Chondrocyte (in vitro differentiated cells): ENCODE data around the gene IQSEC3. TPM values are rescaled to one million over a fixed set of nuclear protein-coding genes. Genes with fewer than 3 reads are reported as not detected.
"Not testable (repeated sequence)": the region's sequence is repeated elsewhere in the genome, so short reads cannot be mapped to it uniquely, and the experiment has no call there.

Experiments
- DNase-seq: peaks from one replicate; pipeline ENCODE4 v3.0.0; 2021; ENCODE audit warnings: mixed read lengths, low spot score
- H3K27ac Mint-ChIP-seq: one replicate; pipeline ENCODE4 v1.8.0; 2021; ENCODE audit warnings: mild to moderate bottlenecking, moderate library complexity, mixed read lengths; ENCODE audit not compliant: unreplicated experiment
- H3K27me3 Mint-ChIP-seq: 2 replicates; pipeline ENCODE4 v1.8.0; 2021; ENCODE audit warnings: low read depth, mixed read lengths
- H3K36me3 Mint-ChIP-seq: 2 replicates; pipeline ENCODE4 v1.8.0; 2021; ENCODE audit warnings: low read depth, mixed read lengths
- H3K4me1 Mint-ChIP-seq: 2 replicates; pipeline ENCODE4 v1.8.0; 2021; ENCODE audit warnings: low read depth, mild to moderate bottlenecking, mixed read lengths
- H3K4me3 Mint-ChIP-seq: one replicate; pipeline ENCODE4 v1.8.0; 2021; ENCODE audit warnings: mild to moderate bottlenecking, moderate library complexity, mixed read lengths; ENCODE audit not compliant: unreplicated experiment
- H3K9me3 Mint-ChIP-seq: 2 replicates; pipeline ENCODE4 v1.8.0; 2021; ENCODE audit warnings: low read depth, mixed read lengths
- CTCF ChIP-seq: fragments of 200-600 bp; sonication (generic); IDR thresholded peaks from 2 replicates; pipeline ENCODE4 v1.5.0; 2021; ENCODE audit warnings: antibody characterized with exemption, mild to moderate bottlenecking, moderate library complexity
- total RNA-seq: library from RNA; stranded (reverse); gene quantifications from 3 replicates; pipeline ENCODE4 v1.2.1, GENCODE V29; 2021

Gene IQSEC3
- total RNA-seq, 1 donor from 2014 or later = not detected

DNA sequence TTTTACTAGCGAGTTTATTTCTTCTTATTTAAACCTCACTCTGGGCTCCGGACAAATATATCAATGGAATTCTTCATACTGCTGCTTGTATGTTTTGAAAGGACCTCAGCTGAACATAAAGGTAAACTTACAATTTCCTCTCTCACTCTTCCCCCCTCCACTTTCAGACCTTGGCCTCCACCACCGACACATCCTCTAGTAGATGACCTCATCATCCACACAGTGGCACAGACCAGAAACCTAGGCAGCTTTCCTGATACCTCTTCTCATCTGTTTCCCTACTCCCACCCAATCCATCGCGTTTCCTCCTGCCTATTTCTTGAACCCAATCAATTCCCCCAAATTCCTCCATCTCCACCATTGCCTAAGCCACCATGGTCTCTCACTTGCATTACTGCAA lies 17.4 kb upstream of the IQSEC3 start:
- not testable (repeated sequence) for H3K4me3 Mint-ChIP-seq, H3K27ac Mint-ChIP-seq, H3K9me3 Mint-ChIP-seq, H3K4me1 Mint-ChIP-seq, DNase-seq, H3K36me3 Mint-ChIP-seq
- peaks cover 51% of the 10 kb centered on the region for H3K27me3 Mint-ChIP-seq

- not testable (repeated sequence) for H3K4me1 Mint-ChIP-seq, H3K36me3 Mint-ChIP-seq, DNase-seq, H3K9me3 Mint-ChIP-seq, H3K27ac Mint-ChIP-seq, H3K4me3 Mint-ChIP-seq
- H3K27me3 Mint-ChIP-seq = peaks cover 49% of the 10 kb centered on the region
These were observed 15.5 kb upstream of the IQSEC3 start for GRCh38 chr12:51087-51486.

DNA sequence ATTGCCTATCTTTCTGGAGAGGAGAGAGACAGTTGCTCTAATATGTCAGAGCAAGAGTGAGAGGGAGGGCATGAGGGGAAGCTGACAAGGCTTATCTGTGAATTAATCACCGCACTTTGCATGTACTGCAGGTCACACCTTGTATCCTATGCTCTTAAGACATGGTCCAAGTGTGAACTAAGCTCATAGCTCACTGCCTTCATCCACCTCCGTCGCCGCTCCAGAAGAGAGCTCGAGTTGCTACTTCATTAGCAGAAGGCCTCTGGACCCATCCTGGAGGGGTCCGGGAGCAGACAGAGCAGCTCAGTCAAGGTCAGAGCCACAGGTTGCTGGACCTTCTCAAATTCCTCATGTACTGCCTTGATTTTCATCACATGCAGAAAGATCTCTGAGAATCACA lies 14.6 kb upstream of the IQSEC3 start:
- not testable (repeated sequence) for H3K4me3 Mint-ChIP-seq, H3K36me3 Mint-ChIP-seq, H3K27ac Mint-ChIP-seq, H3K4me1 Mint-ChIP-seq, H3K9me3 Mint-ChIP-seq
- H3K27me3 Mint-ChIP-seq = peaks cover 48% of the 10 kb centered on the region
- peak; percentile 96 for DNase-seq

DNA sequence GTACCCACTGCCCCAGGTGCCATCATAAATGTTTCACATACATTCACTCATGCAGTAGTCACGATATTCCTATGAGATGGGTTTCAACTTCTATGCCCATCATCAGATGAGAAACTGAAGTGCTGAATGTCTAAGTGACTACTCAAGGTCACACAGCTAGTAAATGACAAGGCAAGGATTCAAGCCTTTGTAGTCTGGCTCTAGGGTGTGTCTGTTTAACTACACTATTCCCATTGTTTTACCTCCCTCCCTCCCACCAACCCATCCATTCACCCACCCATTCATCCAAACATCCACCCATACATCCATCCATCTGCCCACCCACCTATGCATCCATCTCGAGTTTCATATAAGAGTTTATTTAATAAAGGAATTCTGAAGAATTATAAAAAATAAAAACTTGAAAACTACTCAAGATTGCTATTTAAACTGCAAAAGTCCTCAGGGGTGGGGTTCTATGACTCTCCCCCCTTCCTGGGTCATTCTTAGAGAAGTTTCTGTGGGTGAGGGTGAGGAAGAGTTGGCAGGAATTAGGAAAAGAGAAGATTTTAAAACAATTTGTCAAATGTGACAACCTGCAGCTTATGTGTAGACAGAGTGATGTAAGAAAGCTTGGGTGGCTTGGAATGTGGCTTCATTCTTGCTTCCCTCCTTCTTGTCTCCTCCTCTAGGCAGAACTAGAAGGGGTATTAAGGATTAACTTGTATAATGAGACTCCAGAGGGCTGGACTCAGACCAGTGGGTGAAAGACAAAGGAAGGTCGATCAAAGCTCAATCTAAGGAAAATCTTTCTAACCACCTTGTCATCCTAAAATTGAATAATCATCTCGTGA lies 13.4 kb upstream of the IQSEC3 start:
- H3K36me3 Mint-ChIP-seq, DNase-seq: not testable (repeated sequence)
- H3K27me3 Mint-ChIP-seq = peaks cover 52% of the 10 kb centered on the region

DNA sequence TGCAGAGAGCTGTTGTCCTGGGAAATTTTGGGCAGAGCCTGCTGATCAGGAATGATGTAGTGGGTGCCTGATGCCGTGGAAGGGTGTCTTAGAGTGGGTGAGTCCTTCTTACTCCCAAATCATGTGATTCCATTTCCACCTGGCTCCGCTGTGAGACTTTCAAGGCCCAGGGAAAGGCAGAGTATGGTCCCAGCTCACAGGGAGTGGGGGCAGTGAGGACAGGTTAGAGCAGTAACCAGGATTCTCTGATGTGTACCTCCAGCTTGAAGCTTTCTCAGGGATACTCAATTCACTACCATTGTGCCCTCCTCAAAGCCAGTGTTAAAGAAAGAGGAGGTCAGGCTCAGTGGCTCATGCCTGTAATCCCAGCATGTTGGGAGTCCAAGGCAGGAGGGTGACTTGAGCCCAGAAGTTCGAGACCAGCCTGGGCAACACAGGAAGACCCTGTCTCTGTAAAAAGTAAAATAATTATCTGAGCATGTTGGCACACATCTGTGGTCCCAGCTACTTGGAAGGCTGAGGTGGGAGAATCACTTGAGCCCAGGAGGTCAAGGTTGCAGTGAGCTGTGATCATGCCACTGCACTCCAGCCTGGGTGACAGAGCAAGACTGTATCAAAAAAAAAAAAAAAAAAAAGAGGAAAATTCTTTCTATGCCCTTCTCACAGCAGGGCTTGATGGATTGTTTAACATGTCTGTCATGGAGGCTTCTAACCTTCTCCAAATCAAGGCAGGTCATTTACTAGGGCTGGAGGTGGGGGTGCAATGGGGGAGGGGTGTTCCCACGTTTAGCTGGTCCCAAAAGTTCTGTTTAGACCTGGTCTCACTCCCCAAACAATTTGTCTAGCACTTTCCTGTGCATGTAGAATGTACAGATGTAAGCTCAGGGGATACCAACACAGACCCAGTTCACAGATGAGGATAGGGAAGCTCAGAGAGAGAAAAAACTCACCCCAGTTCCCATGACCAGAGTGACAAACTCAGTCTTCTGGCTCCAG lies 12.5 kb upstream of the IQSEC3 start:
- Mint-ChIP-seq H3K27ac (no peak overlapping the region), H3K4me3 (no peak overlapping the region), H3K36me3 (peaks cover 8% of the 10 kb centered on the region), H3K9me3 (peaks cover 12% of the 10 kb centered on the region), H3K4me1 (no peaks in the 10 kb centered on the region), H3K27me3 (peaks cover 56% of the 10 kb centered on the region)
- no peak for TF ChIP-seq CTCF
- no peak for DNase-seq

More for the DNA sequence above, 13.4 kb upstream of the IQSEC3 start:
- H3K9me3 Mint-ChIP-seq, H3K27ac Mint-ChIP-seq, H3K4me3 Mint-ChIP-seq, H3K4me1 Mint-ChIP-seq: not testable (repeated sequence)

- no peak overlapping the region for H3K4me3 Mint-ChIP-seq
- H3K36me3 Mint-ChIP-seq = peaks cover 9% of the 10 kb centered on the region
- TF ChIP-seq CTCF = no peak
- no peak overlapping the region for H3K27ac Mint-ChIP-seq
- H3K4me1 Mint-ChIP-seq = no peaks in the 10 kb centered on the region
- peaks cover 19% of the 10 kb centered on the region for H3K9me3 Mint-ChIP-seq
- H3K27me3 Mint-ChIP-seq = peaks cover 59% of the 10 kb centered on the region
- no peak for DNase-seq
These were observed 11.6 kb upstream of the IQSEC3 start for GRCh38 chr12:54750-55535.
